ENCODE measurements around the gene CCNQ.

CCNQ gene

GRCh38 chrX:153573984-153574383 lies 25.0 kb downstream of the CCNQ start:
- H3K4me3 ChIP-seq (ENCODE audit: low read depth, low read length): no peak overlapping the region
- TF ChIP-seq, protein P1, sequence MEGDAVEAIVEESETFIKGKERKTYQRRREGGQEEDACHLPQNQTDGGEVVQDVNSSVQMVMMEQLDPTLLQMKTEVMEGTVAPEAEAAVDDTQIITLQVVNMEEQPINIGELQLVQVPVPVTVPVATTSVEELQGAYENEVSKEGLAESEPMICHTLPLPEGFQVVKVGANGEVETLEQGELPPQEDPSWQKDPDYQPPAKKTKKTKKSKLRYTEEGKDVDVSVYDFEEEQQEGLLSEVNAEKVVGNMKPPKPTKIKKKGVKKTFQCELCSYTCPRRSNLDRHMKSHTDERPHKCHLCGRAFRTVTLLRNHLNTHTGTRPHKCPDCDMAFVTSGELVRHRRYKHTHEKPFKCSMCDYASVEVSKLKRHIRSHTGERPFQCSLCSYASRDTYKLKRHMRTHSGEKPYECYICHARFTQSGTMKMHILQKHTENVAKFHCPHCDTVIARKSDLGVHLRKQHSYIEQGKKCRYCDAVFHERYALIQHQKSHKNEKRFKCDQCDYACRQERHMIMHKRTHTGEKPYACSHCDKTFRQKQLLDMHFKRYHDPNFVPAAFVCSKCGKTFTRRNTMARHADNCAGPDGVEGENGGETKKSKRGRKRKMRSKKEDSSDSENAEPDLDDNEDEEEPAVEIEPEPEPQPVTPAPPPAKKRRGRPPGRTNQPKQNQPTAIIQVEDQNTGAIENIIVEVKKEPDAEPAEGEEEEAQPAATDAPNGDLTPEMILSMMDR (IDR thresholded peaks at IDR 0.05; ENCODE audit: low read depth, low read length): no peak

DNA sequence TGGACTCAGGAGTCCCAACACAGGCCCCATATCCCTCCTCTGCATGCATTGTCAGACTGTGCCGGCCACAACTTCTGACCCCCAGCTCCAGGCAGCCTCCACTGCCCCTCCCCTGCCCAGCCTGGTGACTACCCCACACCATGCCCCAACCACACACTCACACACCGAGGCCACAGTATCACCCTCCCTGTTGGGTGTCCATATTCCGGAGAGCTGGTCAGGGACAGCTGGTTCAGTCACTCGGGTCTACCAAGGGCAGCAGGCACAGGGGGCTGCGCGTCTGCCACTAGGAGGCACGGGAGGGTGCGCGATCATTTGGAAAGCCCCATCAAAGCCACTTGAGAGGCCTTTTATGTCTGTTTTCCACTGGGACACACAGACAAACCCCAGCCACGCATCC lies 26.3 kb downstream of the CCNQ start:
- TF ChIP-seq, protein P1 (IDR thresholded peaks at IDR 0.05; ENCODE audit: low read depth, low read length): no peak
- no peak overlapping the region for H3K4me3 ChIP-seq (ENCODE audit: low read depth, low read length)

GRCh38 chrX:153571534-153571908 lies 27.4 kb downstream of the CCNQ start:
- TF ChIP-seq, protein P1 (IDR thresholded peaks at IDR 0.05; ENCODE audit: low read depth, low read length): no peak
- H3K4me3 ChIP-seq (ENCODE audit: low read depth, low read length): no peak overlapping the region

GRCh38 chrX:153569475-153569874 lies 29.5 kb downstream of the CCNQ start:
- no peak overlapping the region for H3K4me3 ChIP-seq (ENCODE audit: low read depth, low read length)
- TF ChIP-seq, protein P1 (IDR thresholded peaks at IDR 0.05; ENCODE audit: low read depth, low read length): no peak

DNA sequence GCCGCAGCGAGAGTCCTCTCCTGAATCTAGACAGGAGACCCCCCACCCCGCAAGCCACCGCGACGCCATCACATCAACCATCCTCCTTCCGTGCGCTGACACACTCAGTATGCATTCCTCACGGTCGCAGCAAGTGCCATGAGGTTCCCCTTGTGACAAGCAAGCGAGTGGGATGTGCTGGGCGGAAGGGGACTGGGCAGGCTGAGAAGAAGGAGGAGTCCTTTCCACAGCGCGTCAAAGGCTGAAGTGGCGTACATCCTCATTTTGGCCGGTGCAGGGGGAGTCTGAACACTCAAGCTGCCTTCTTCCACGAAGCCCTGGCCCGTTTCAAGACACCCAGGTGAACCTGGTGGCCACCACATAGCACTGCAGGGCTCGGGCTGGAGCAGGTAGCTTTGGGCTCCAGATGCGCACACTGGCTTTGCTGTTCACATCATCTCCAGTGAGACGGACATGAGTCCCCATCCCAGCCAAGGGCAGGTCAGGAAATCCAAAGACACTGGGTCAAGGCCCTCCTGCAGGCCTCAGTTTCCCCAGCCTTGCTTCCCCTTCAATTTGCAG lies 30.4 kb downstream of the CCNQ start:
- no peak overlapping the region for H3K4me3 ChIP-seq (ENCODE audit: low read depth, low read length)
- TF ChIP-seq, protein P1 (IDR thresholded peaks at IDR 0.05; ENCODE audit: low read depth, low read length): no peak

- TF ChIP-seq, protein P1 (IDR thresholded peaks at IDR 0.05; ENCODE audit: low read depth, low read length): no peak
- no peak overlapping the region for H3K4me3 ChIP-seq (ENCODE audit: low read depth, low read length)
Observed at GRCh38 chrX:153565996-153566580, 32.9 kb downstream of the CCNQ start.

GRCh38 chrX:153564047-153564606 lies 34.8 kb downstream of the CCNQ start:
- H3K4me3 ChIP-seq (ENCODE audit: low read depth, low read length): no peak overlapping the region
- TF ChIP-seq, protein P1 (IDR thresholded peaks at IDR 0.05; ENCODE audit: low read depth, low read length): no peak
